Stomach (tissue), 9 donors: ENCODE measurements around the gene KCNF1. TPM values are rescaled to one million over a fixed set of nuclear protein-coding genes. Genes with fewer than 3 reads are reported as not detected.
A peak's percentile ranks its signal among the peaks of the same experiment; 100 is the strongest.

Experiments
- DNase-seq, 2 donors: peaks; one replicate each; pipeline versions ENCODE4 v3.0.0 to v3.0.0-alpha.2; 2013 to 2019
- H3K27ac ChIP-seq, 5 donors: fragments of 200-600 bp in 4 of 5; sonication (generic) in 4 of 5; one replicate each; pipeline ENCODE4 v1.5.1; 2013 to 2019; ENCODE audit warnings: mild to moderate bottlenecking in 1 of 5, moderate library complexity in 1 of 5
- H3K27me3 ChIP-seq, 3 donors: fragments of 200-600 bp; sonication (generic); one replicate each; pipeline ENCODE4 v1.5.1; 2017 to 2019; ENCODE audit warnings: mixed run types in 1 of 3
- H3K36me3 ChIP-seq, 4 donors: fragments of 200-600 bp; sonication (generic); 1 replicate in 3 of 4; 2 replicates in 1 of 4; pipeline ENCODE4 v1.5.1; 2016 to 2019
- H3K4me1 ChIP-seq, 4 donors: fragments of 200-600 bp; sonication (generic); one replicate each; pipeline ENCODE4 v1.5.1; 2016 to 2019
- H3K4me3 ChIP-seq, 4 donors: fragments of 200-600 bp; sonication (generic) in 3 of 4; one replicate each; pipeline ENCODE4 v1.5.1; 2016 to 2019; ENCODE audit warnings: mild to moderate bottlenecking in 1 of 4
- H3K9me3 ChIP-seq, 4 donors: fragments of 200-600 bp; sonication (generic); one replicate each; pipeline ENCODE4 v1.5.1; 2016 to 2019
- CTCF ChIP-seq, 7 experiments: fragments of 450-650 bp in 4 of 7; fragments of 200-600 bp in 3 of 7; sonication (generic) in 3 of 7; IDR thresholded peaks; one replicate each; pipeline ENCODE4 v1.5.1; 2016 to 2019; ENCODE audit warnings: antibody characterized with exemption in 7 of 7, control low read depth in 2 of 7, mild to moderate bottlenecking in 1 of 7
- EP300 ChIP-seq: sonication (generic); formaldehyde crosslinking; IDR thresholded peaks from one replicate; pipeline ENCODE4 v1.6.1; 2017; ENCODE audit warnings: antibody characterized with exemption
- POLR2A ChIP-seq, 4 donors: fragments of 450-650 bp; IDR thresholded peaks; one replicate each; pipeline ENCODE4 v1.6.1; 2016; ENCODE audit warnings: antibody characterized with exemption in 4 of 4, control low read depth in 2 of 4, mild to moderate bottlenecking in 1 of 4, moderate library complexity in 1 of 4
- POLR2AphosphoS5 ChIP-seq, 3 donors: sonication (generic); formaldehyde crosslinking; IDR thresholded peaks; one replicate each; pipeline ENCODE4 v1.6.1; 2016; ENCODE audit warnings: antibody characterized with exemption in 3 of 3
- WGBS, 5 donors: extraction: QIAGEN DNeasy Blood & Tissue Kit in 3 of 5; methylation state at CpG; one replicate each; pipeline versions ENCODE4 v1.1.5 to v1.1.7; 2013 to 2018; 5-methylcytosine and 5-hydroxymethylcytosine counted together
- intact Hi-C: fragments of 100-400 bp; cut with DNase I; formaldehyde crosslinking; loops from one replicate; pipeline ENCODE4 v1.15.1; 2023; ENCODE audit warnings: low total_unique reads
- polyA plus RNA-seq, 3 donors: library from polyadenylated mRNA; stranded (reverse); fragments of 200-250 nt; gene quantifications; one replicate each; pipeline ENCODE4 v1.2.3, GENCODE V29; 2013
- total RNA-seq, 5 donors: library from RNA; depleted of rRNA; stranded (reverse); fragments of >200 nt; gene quantifications; one replicate each; pipeline versions ENCODE4 v1.1.0 to v1.2.3, GENCODE V29; 2014 to 2016
- donor health status: healthy with polysubstance abuse.
- donor health status: Bipolar disorder and iron deficiency.
- donor health status: healthy.

KCNF1 gene
- total and polyA plus RNA-seq, 8 donors = 0.05 to 0.92 (median 0.58) TPM; not detected in 4

GRCh38 chr2:10941383-10941782 lies 29.6 kb downstream of the KCNF1 start:
- no peak for TF ChIP-seq EP300
- peaks cover 3 to 23% (median 17%) of the 10 kb centered on the region in 4 donors for H3K9me3 ChIP-seq

DNA sequence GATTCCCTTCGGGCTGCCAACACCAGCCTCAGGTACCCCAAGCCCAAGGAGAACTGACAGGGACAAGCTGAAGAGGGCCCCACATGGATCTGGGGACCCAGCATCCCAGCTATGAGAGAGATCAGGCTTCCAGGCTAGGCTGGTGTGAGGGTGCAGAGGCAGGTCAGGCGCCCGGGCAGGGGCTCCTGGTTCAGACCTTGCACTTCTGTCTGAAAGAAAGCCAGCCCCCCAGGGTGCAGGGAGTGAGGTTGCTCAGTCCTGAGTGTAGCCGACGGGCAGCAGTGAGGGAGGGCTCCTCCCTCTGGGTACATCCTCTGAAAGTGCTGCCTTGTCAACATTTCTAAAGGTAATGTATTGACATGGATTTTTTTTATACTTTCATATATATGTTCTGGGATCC lies 33.1 kb downstream of the KCNF1 start:
- WGBS, 5 donors = 66 to 84% (median 74%) methylated on average over 5 of the region's 5 CpGs
- Histone ChIP-seq H3K4me1 (no peaks in the 10 kb centered on the region), H3K27ac (no peak overlapping the region), H3K36me3 (no peaks in the 10 kb centered on the region), H3K9me3 (peaks cover 0 to 5% (median under 1%) of the 10 kb centered on the region in 4 donors), H3K4me3 (no peak overlapping the region), H3K27me3 (peaks cover 0 to 56% (median 8%) of the 10 kb centered on the region in 3 donors)
- DNase-seq = no peak
- intact Hi-C loops = no loop called here
- TF ChIP-seq POLR2AphosphoS5 (IDR thresholded peaks at IDR 0.05) (no peak), POLR2A (IDR thresholded peaks at IDR 0.05) (no peak), CTCF (IDR thresholded peaks at IDR 0.05) (no peak), EP300 (no peak)

More at GRCh38 chr2:10941383-10941782, 29.6 kb downstream of the KCNF1 start:
- H3K27ac ChIP-seq = no peak overlapping the region
- H3K4me1 ChIP-seq = peaks cover 0 to 1% (median 0%) of the 10 kb centered on the region in 4 donors
- no peak overlapping the region for H3K4me3 ChIP-seq
- 65 to 82% (median 74%) methylated on average over 3 of the region's 3 CpGs for WGBS, 5 donors
- no peak for DNase-seq
- H3K36me3 ChIP-seq = no peaks in the 10 kb centered on the region
- H3K27me3 ChIP-seq = peaks cover 0 to 31% (median 8%) of the 10 kb centered on the region in 3 donors
- intact Hi-C loops = no loop called here

- Histone ChIP-seq H3K9me3 (no peaks in the 10 kb centered on the region), H3K4me1 (no peaks in the 10 kb centered on the region), H3K36me3 (no peaks in the 10 kb centered on the region), H3K27ac (no peak overlapping the region), H3K27me3 (peaks cover 0 to 62% (median 8%) of the 10 kb centered on the region in 3 donors), H3K4me3 (no peak overlapping the region)
- no peak for TF ChIP-seq EP300
- no peak for TF ChIP-seq POLR2A (IDR thresholded peaks at IDR 0.05)
- no peak for TF ChIP-seq CTCF (IDR thresholded peaks at IDR 0.05)
- TF ChIP-seq POLR2AphosphoS5 (IDR thresholded peaks at IDR 0.05) = no peak
- DNase-seq = no peak
- intact Hi-C loops = no loop called here
- 81 to 87% (median 85%) methylated on average over 4 to 6 of the region's 6 CpGs for WGBS, 5 donors
These were observed 34.7 kb downstream of the KCNF1 start for GRCh38 chr2:10946394-10946793.

DNA sequence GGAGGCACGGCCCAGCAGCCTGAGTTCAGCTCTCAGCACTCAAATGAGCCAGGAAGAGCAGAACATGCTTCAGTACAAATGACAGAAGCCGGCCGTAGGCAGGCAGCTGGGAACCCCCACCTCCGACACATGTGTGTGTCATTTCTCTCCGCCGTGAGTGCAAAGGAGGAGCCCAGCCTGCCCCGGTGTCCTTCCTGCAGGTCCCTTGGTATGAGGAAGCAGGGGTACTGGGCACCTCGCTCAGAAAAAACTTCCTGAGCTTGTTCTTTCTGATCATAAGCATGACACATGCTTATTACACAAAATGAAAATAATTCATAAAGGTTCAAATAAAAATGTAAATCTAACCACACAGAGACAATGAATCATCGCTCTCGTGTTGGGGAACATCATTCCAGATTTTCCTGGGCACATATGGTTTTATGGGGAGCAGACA lies 35.3 kb downstream of the KCNF1 start:
- DNase-seq = peak in 1 of 2 donors; percentile 25
- Histone ChIP-seq H3K27me3 (peaks cover 0 to 65% (median 8%) of the 10 kb centered on the region in 3 donors), H3K27ac (no peak overlapping the region), H3K4me1 (no peaks in the 10 kb centered on the region), H3K4me3 (no peak overlapping the region), H3K36me3 (no peaks in the 10 kb centered on the region), H3K9me3 (no peaks in the 10 kb centered on the region)
- intact Hi-C loops = no loop called here
- WGBS, 5 donors = 52 to 62% (median 59%) methylated on average over 10 of the region's 10 CpGs
- no peak for TF ChIP-seq CTCF (IDR thresholded peaks at IDR 0.05)
- TF ChIP-seq POLR2AphosphoS5 (IDR thresholded peaks at IDR 0.05) = no peak
- TF ChIP-seq POLR2A (IDR thresholded peaks at IDR 0.05) = no peak
- TF ChIP-seq EP300 = no peak

DNA sequence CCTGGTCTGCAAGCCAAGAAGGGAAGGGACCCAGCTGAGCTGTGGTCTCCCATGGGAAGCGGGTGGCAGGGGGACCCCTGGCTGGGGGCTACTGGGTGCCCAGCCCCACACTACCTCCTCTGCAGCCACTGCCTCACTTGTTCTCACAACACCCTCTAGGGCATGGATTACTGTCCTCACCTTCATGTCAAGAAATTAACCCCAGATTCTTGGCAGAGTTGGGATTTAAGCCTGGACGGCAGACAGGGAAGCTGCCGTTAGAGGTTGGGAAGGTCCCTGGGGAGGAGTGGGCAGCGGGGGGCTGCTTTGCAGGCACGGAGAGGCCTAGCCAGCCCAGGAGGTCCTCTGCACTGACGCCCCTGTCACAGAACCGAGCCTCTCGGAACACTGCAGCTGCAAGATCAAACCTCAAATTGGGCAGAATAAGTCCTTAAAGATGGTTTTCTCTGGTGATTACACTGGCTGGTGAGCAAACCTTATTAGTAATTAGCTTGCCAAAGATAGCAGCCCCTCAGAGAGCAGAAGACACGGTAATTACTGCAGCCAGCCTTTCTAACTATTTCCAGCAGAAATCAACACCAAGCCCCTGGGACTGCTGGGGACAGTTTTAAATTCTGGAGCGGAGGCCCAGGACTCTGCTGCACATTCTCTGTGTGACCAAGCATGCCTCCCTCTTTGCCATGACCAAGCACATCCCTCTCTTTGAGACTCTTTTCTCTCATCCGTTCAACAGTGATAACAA lies 35.9 kb downstream of the KCNF1 start:
- Histone ChIP-seq H3K27ac (no peak overlapping the region), H3K27me3 (peaks cover 0 to 61% (median 8%) of the 10 kb centered on the region in 3 donors), H3K9me3 (no peaks in the 10 kb centered on the region), H3K36me3 (no peaks in the 10 kb centered on the region), H3K4me3 (no peak overlapping the region), H3K4me1 (no peaks in the 10 kb centered on the region)
- TF ChIP-seq CTCF (IDR thresholded peaks at IDR 0.05) (no peak), POLR2A (IDR thresholded peaks at IDR 0.05) (no peak), EP300 (no peak), POLR2AphosphoS5 (IDR thresholded peaks at IDR 0.05) (no peak)
- WGBS, 5 donors = 76 to 84% (median 80%) methylated on average over 11 of the region's 11 CpGs
- no peak for DNase-seq
- intact Hi-C loops = no loop called here
